Testis (tissue), 2 donors: ENCODE data around the gene MGME1.

Source experiments
- CTCF ChIP-seq, 3 experiments: fragments of 450-650 bp in 2 of 3; fragments of 200-600 bp in 1 of 3; sonication (generic) in 1 of 3; IDR thresholded peaks; one replicate each; pipeline ENCODE4 v1.5.1; 2016 to 2019; ENCODE audit warnings: antibody characterized with exemption in 3 of 3, mild to moderate bottlenecking in 2 of 3, moderate library complexity in 1 of 3
- POLR2A ChIP-seq: fragments of 450-650 bp; IDR thresholded peaks from one replicate; pipeline ENCODE4 v1.6.1; 2017; ENCODE audit warnings: antibody characterized with exemption, mild to moderate bottlenecking, moderate library complexity

- TF ChIP-seq CTCF (IDR thresholded peaks at IDR 0.05) (no peak), POLR2A (no peak)
Measured at GRCh38 chr20:18009116-18009515, 40.3 kb downstream of the MGME1 start.
